SK-N-SH treated with all-trans-retinoic acid at 6 μM for 48 hours (cell line): ENCODE measurements around the gene PXK.

ENCODE experiments used
- BACH2 ChIP-seq: fragments of 250-450 bp; sonication (Bioruptor Pico); IDR thresholded peaks from 2 replicates; pipeline ENCODE4 v1.9.0; 2021; ENCODE audit warnings: mild to moderate bottlenecking, borderline replicate concordance
- CREB5 ChIP-seq: fragments of 250-450 bp; sonication (Bioruptor Pico); IDR thresholded peaks from 2 replicates; pipeline ENCODE4 v1.5.1; 2020; ENCODE audit warnings: low read depth, mild to moderate bottlenecking, moderate library complexity
- CSDC2 ChIP-seq: fragments of 250-450 bp; sonication (Bioruptor Pico); IDR thresholded peaks from 2 replicates; pipeline ENCODE4 v1.5.0; 2020; ENCODE audit warnings: mild to moderate bottlenecking, moderate library complexity
- ESRRG ChIP-seq: fragments of 250-450 bp; sonication (Bioruptor Pico); IDR thresholded peaks from 2 replicates; pipeline ENCODE4 v1.6.1; 2021; ENCODE audit warnings: mild to moderate bottlenecking
- PATZ1 ChIP-seq: fragments of 250-450 bp; sonication (Bioruptor Pico); IDR thresholded peaks from 2 replicates; pipeline ENCODE4 v1.8.0; 2020; ENCODE audit warnings: mild to moderate bottlenecking, moderate library complexity, borderline replicate concordance
- RARB ChIP-seq: fragments of 250-450 bp; sonication (Bioruptor Pico); IDR thresholded peaks from 2 replicates; pipeline ENCODE4 v1.8.0; 2021; ENCODE audit warnings: mild to moderate bottlenecking, moderate library complexity
- TOX ChIP-seq: fragments of 250-450 bp; sonication (Bioruptor Pico); IDR thresholded peaks from 2 replicates; pipeline ENCODE4 v1.8.0; 2021; ENCODE audit warnings: mild to moderate bottlenecking, moderate library complexity, borderline replicate concordance
- TSHZ2 ChIP-seq: fragments of 250-450 bp; sonication (Bioruptor Pico); IDR thresholded peaks from 2 replicates; pipeline ENCODE4 v1.5.0; 2020; ENCODE audit warnings: mild to moderate bottlenecking, moderate library complexity
- ZC3H10 ChIP-seq: fragments of 250-450 bp; sonication (Bioruptor Pico); IDR thresholded peaks from 2 replicates; pipeline ENCODE4 v1.5.1; 2021; ENCODE audit warnings: mild to moderate bottlenecking, moderate library complexity
- ZFP3 ChIP-seq: fragments of 250-450 bp; sonication (Bioruptor Pico); IDR thresholded peaks from 2 replicates; pipeline ENCODE4 v1.5.0; 2020; ENCODE audit warnings: mild to moderate bottlenecking, moderate library complexity
- ZFP30 ChIP-seq: fragments of 450-650 bp; formaldehyde crosslinking; IDR thresholded peaks from 2 replicates; pipeline ENCODE4 v1.5.0; 2022; ENCODE audit warnings: mild to moderate bottlenecking, moderate library complexity
- ZNF70 ChIP-seq: fragments of 450-650 bp; formaldehyde crosslinking; IDR thresholded peaks from 2 replicates; pipeline ENCODE4 v1.5.0; 2020; ENCODE audit warnings: mild to moderate bottlenecking, moderate library complexity

GRCh38 chr3:58285334-58285733 lies 47.4 kb upstream of the PXK start:
- TF ChIP-seq PATZ1 (CRISPR knock-in tag) (no peak), ZNF70 (no peak), CREB5 (no peak), CSDC2 (CRISPR knock-in tag) (no peak), TOX (CRISPR knock-in tag) (no peak), BACH2 (CRISPR knock-in tag) (no peak), TSHZ2 (CRISPR knock-in tag) (no peak), ZC3H10 (no peak), ZFP3 (no peak), RARB (CRISPR knock-in tag) (no peak), ZFP30 (CRISPR knock-in tag) (no peak), ESRRG (CRISPR knock-in tag) (no peak)
